Mucosa of descending colon (tissue), 3 donors: ENCODE measurements around the gene ARL15. TPM values are rescaled to one million over a fixed set of nuclear protein-coding genes. Genes with fewer than 3 reads are reported as not detected.

Experiments
- ATAC-seq: fragments of 200-7000 bp; cut with Tn5 transposase; one replicate; pipeline ENCODE4 v1.9.1; 2020; ENCODE audit warnings: mild to moderate bottlenecking, moderate library complexity
- DNase-seq, 3 donors: peaks; one replicate each; pipeline ENCODE4 v3.0.0-alpha.2; 2020
- H3K36me3 ChIP-seq: fragments of 200-600 bp; one replicate; pipeline ENCODE4 v1.8.0; 2021; ENCODE audit warnings: low read depth, mild to moderate bottlenecking
- H3K4me1 ChIP-seq: fragments of 200-600 bp; one replicate; pipeline ENCODE4 v1.8.0; 2021; ENCODE audit warnings: low read depth, mild to moderate bottlenecking
- H3K4me3 ChIP-seq: fragments of 200-600 bp; one replicate; pipeline ENCODE4 v1.8.0; 2021; ENCODE audit warnings: mild to moderate bottlenecking
- H3K9me3 ChIP-seq: fragments of 200-600 bp; one replicate; pipeline ENCODE4 v1.8.0; 2021; ENCODE audit warnings: mild to moderate bottlenecking
- CTCF ChIP-seq: fragments of 200-600 bp; IDR thresholded peaks from one replicate; pipeline ENCODE4 v1.8.0; 2022; ENCODE audit warnings: antibody characterized with exemption, mild to moderate bottlenecking
- intact Hi-C, 2 donors: fragments of 100-400 bp; cut with DNase I in 1 of 2; cut with micrococcal nuclease in 1 of 2; formaldehyde crosslinking; loops; one replicate each; pipeline versions ENCODE4 v1.11.0 to v1.11.1; 2022; cut with DNase I, micrococcal nuclease
- total RNA-seq, 3 donors: library from RNA; stranded (reverse); fragmentation: NEBNext Ultra II Directional in 2 of 3; extraction: Animal tissue kit (Norgen Biotek cat#: 25700) in 2 of 3; gene quantifications; one replicate each; pipeline versions ENCODE4 v1.2.1 to v1.2.4, GENCODE V29; 2021 to 2023
- donor health status: DM: no; HTN: no; CAD: no; lungs with moderate emphysema.
- donor health status: DM: no; HTN: no; CAD: no.
- donor health status: DM: no; HTN: yes; CAD: no.

The ARL15 gene
- total RNA-seq, 3 donors from 2014 or later = 21.2 to 34.8 (median 30.1) TPM

GRCh38 chr5:54275361-54275760 lies 35.0 kb downstream of the ARL15 start:
- no peaks in the 10 kb centered on the region for H3K9me3 ChIP-seq
- intact Hi-C loops = no loop called here
- no peak for DNase-seq
- ATAC-seq = no peak
- no peak overlapping the region for H3K4me3 ChIP-seq
- no peak for TF ChIP-seq CTCF
- no peaks in the 10 kb centered on the region for H3K4me1 ChIP-seq
- no peaks in the 10 kb centered on the region for H3K36me3 ChIP-seq

DNA sequence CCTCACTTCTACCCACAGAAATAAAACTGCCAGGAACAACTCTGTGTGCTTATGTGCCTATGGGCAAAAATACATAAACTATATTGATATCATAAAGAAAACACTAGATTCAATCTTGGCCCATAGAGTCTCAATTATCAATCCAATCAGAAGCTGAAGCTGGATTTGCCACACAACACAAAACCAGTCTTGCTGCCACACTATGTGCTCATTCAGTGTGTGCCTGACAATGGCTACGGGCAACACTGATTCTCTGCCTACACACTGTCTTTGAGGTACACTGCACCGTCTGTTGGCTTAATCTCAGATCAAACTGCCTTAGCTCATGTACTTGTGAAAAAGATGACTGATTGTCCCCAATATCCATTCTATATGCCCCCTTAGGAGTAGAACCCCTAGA lies 35.4 kb downstream of the ARL15 start:
- Histone ChIP-seq H3K36me3 (no peaks in the 10 kb centered on the region), H3K4me1 (no peaks in the 10 kb centered on the region), H3K4me3 (no peak overlapping the region), H3K9me3 (no peaks in the 10 kb centered on the region)
- TF ChIP-seq CTCF = no peak
- ATAC-seq (no peak), DNase-seq (no peak)
- intact Hi-C loops = no loop called here

GRCh38 chr5:54273715-54274114 lies 36.7 kb downstream of the ARL15 start:
- TF ChIP-seq CTCF = no peak
- no peaks in the 10 kb centered on the region for H3K9me3 ChIP-seq
- H3K4me1 ChIP-seq = no peaks in the 10 kb centered on the region
- no peak for ATAC-seq
- intact Hi-C loops = no loop called here
- H3K36me3 ChIP-seq = no peaks in the 10 kb centered on the region
- H3K4me3 ChIP-seq = no peak overlapping the region
- DNase-seq = no peak

- intact Hi-C loops = no loop called here
- ATAC-seq (no peak), DNase-seq (no peak)
- no peaks in the 10 kb centered on the region for H3K4me1 ChIP-seq
- no peak for TF ChIP-seq CTCF
- no peaks in the 10 kb centered on the region for H3K36me3 ChIP-seq
- H3K9me3 ChIP-seq = no peaks in the 10 kb centered on the region
- no peak overlapping the region for H3K4me3 ChIP-seq
These were observed 37.6 kb downstream of the ARL15 start for GRCh38 chr5:54272746-54273145.

DNA sequence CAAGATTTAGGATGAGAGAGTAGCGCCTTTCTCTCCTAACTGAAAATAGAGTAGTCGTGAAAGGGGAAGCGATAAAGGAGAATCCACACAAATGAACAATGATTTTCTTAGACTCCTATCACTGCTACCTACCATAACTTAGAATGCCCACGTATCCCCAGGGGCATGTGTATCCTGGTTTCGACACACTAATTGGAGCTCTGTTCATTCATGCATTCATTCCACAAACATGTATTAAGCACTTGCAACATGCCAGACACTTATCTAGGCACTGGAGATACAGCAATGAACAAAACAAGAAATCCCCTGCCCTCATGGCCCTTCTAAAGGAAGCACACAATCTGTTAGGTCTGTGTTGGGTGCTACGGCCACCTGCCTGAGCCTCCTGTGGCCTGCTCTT lies 40.0 kb downstream of the ARL15 start:
- ATAC-seq = no peak
- intact Hi-C loops = no loop called here

More for the DNA sequence above, 40.0 kb downstream of the ARL15 start:
- no peaks in the 10 kb centered on the region for H3K36me3 ChIP-seq
- DNase-seq = no peak
- TF ChIP-seq CTCF = no peak
- H3K4me1 ChIP-seq = no peaks in the 10 kb centered on the region
- H3K4me3 ChIP-seq = no peak overlapping the region
- H3K9me3 ChIP-seq = no peaks in the 10 kb centered on the region
